Myocyte (in vitro differentiated cells): ENCODE results near the gene TANGO6. TPM values are rescaled to one million over a fixed set of nuclear protein-coding genes. Genes with fewer than 3 reads are reported as not detected.
"Not testable (repeated sequence)": the region's sequence is repeated elsewhere in the genome, so short reads cannot be mapped to it uniquely, and the experiment has no call there.

ENCODE experiments used
- DNase-seq: peaks from one replicate; pipeline ENCODE4 v3.0.0-alpha.2; 2012; ENCODE audit warnings: low read depth
- polyA plus RNA-seq: library from polyadenylated mRNA; unstranded; fragments of >200 nt; gene quantifications from one replicate; pipeline ENCODE4 v1.2.1, GENCODE V29; 2012; ENCODE audit warnings: missing spikeins
- total RNA-seq: library from RNA; depleted of rRNA; stranded (reverse); fragments of >200 nt; gene quantifications from 2 replicates; pipeline ENCODE4 v1.2.3, GENCODE V29; 2014

TANGO6 gene
- 10.0 and 11.4 TPM in 2 replicates for total RNA-seq
- polyA plus RNA-seq: 13.4 TPM

DNA sequence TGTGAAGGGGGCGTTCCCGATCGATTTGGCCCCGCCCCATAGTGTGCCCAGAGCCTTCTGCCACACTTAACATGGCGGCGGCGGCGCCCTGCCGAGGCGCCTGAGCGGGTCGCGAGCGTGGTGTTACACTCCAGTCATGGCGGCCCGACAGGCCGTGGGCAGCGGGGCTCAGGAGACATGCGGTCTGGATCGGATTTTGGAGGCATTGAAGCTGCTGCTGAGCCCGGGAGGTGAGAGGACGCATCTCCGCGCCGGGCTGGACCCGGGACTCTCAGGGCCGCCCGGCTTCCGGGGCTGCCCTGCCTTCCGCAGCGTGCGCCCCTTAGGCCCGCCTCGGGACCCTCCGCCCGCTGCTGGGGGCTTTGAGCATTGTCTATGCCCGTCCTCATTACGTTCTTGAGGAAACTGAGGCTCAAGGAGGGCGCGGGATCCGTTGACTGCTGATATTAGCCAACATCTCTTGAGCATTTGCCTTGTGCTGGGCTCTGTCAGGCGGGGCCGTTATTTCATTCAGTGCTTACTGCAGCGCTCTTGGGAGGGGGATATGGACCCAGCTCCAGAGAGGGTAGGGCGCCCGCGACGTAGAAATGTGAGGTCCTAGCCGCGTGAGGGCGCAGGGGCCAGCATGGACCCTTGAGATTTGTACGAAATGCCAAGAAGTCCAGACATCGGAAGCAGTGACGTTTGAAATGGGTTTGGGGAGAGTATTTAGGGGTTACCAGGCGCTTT is at the start of gene TANGO6:
Gene TANGO6, plus strand, starts transcription at position 50 of the 729 bp plus-strand sequence. Its CDS starts 87 bp downstream, at position 137.
- DNase-seq: peak; percentile 88

DNA sequence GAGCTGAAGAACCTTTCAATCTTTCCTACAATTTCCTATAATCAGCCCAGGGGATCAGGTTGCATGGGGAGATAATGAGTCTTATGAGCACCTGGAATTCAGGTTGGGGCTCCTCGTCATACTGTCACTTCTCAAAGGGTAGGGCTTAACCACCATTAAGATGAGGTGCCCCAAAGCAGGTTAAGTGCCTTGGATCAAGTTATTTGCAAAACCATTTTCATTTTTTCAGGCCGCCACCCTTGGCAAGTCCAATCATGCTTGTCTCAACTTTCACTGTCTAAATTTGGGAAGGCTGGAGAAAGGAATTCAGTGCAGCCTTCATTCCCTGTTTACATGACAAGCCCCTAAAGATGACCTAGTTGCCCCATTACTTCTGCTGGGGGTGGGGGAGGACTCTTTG is 44.9 kb upstream of the TANGO6 start:
- peak; percentile 28 for DNase-seq

- peak; percentile 87 for DNase-seq
Observed at GRCh38 chr16:68800257-68800875, 43.0 kb upstream of the TANGO6 start.

GRCh38 chr16:68802190-68802589 is 41.1 kb upstream of the TANGO6 start:
- DNase-seq: no peak

DNA sequence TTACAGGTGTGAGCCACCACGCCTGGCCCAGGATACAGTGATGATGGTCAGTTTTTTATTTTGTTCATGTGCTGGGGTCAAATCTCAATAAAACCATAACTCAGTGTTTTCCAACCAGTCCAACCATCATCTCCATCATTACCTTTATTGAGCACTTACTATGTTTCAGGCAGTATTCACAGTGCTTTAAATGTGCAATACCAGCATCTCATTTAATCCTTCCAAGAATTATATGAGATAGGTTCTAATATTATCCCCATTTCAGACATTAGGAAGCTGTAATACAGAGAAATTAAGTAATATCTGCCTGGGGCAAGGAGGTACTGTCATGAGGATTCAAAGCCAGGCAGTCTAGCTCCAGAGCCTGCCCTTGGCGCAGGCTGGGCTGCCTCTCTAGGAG is 36.9 kb upstream of the TANGO6 start:
- DNase-seq: no peak

DNA sequence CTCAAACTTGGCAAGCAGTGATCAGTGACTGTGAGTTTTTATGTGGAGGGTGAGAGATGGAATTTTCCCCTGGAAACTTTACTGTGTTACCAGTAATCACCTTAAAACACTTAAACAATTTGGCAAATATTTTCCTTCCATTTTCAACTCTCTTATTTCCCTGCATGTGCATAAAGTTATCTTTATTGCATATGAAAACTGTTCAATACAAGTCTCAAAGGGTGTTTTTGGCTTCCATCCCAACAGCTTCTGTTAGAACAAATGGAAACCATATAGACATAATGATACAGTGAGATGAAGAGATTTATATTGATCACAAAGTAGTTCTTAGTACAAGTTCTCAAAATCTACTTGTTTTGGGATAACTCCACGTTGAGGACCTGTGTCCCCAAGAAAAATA is 36.4 kb upstream of the TANGO6 start:
- no peak for DNase-seq

- no peak for DNase-seq
Observed at GRCh38 chr16:68814516-68814915, 28.8 kb upstream of the TANGO6 start.

DNA sequence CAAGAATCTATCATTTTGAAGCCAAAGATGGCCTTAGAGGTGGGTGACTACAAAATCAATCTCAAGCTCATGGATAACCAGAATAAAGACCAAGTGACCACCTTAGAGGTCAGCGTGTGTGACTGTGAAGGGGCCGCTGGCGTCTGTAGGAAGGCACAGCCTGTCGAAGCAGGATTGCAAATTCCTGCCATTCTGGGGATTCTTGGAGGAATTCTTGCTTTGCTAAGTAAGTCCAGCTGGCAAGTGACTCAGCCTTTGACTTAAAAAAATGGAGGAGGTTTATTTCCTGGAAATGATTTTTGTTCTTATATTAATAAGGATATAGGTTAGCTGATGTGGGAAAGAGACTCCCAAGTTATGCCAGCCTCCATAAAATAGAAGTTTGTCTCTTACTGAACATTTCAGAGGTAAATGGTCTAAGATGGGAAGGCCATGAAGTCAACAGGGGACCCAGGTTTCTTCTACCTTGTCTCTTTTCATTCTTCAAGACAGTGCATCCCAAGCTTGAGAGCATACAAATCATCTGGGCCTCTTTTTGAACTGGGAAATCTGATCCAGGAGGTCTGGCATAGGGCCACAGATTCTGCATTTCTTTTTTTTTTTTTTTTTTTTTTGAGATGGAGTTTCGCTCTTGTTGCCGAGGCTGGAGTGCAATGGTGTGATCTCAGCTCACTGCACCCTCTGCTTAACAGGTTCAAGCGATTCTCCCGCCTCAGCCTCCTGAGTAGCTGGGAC is 19.8 kb upstream of the TANGO6 start:
- peak; percentile 77 for DNase-seq

GRCh38 chr16:68825427-68825826 is 17.9 kb upstream of the TANGO6 start:
- DNase-seq: no peak

DNA sequence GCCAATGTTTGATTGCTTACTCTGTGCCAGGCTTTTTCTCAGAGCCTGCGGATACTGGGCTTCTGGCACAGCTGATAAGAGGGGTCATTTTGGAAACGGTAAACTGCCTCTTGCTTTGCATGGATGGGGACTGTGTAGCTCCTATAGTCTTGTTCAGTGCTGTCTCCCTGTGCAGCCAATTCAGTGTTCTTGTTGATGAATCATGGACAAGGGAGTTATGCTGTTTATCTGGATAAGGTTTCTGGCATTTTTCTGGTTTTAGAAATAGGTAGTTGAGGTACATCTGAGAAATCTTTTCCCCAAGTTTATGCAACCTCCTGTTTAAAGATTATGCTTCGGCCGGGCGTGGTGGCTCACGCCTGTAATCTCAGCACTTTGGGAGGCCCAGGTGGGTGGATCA is 16.7 kb upstream of the TANGO6 start:
- DNase-seq: no peak

- no peak for DNase-seq
Observed at GRCh38 chr16:68833251-68833650, 10.1 kb upstream of the TANGO6 start.

GRCh38 chr16:68834550-68834949 is 8.8 kb upstream of the TANGO6 start:
- DNase-seq: no peak

GRCh38 chr16:68835970-68836369 is 7.4 kb upstream of the TANGO6 start:
- no peak for DNase-seq

DNA sequence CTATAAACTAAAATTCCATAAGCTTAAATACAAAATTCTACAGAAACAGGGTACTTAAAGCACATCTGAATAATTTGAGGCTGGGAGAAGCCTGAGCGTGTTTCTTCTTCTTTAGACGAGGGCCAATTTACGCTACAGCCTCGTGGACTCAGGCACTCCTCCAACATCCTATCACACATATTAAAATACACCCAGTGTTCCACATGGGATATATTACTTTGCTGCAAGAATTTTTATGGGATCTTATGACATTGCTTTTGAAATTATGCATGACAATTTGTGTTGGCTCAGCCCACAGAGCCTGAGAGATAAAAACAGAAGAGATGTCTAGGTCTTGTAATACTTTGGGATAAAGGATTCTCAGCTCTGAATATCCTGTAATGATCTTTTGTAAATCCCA is 3.5 kb upstream of the TANGO6 start:
- no peak for DNase-seq

GRCh38 chr16:68842964-68843481 is 308 bp upstream of the TANGO6 start:
- not testable (repeated sequence) for DNase-seq

DNA sequence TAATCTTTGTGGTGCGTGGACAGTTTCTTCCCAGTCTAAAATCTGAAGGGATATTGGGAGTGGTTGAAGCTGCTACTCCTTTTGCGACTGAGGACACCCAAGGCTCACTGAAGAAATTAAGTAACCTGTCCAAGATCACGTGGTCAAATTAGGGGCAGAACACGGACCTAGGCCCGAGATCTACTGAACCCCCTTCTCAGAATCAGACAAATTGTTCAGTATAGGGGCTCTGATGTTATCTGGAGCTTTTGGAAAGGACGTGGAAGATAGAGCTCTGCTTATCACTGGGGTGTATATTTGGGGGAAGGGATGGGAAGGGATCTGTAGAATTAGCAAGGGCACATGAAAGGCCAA is 857 bp downstream of the TANGO6 start:
- DNase-seq: no peak

GRCh38 chr16:68848786-68849185 is 5.5 kb downstream of the TANGO6 start:
- DNase-seq: no peak

DNA sequence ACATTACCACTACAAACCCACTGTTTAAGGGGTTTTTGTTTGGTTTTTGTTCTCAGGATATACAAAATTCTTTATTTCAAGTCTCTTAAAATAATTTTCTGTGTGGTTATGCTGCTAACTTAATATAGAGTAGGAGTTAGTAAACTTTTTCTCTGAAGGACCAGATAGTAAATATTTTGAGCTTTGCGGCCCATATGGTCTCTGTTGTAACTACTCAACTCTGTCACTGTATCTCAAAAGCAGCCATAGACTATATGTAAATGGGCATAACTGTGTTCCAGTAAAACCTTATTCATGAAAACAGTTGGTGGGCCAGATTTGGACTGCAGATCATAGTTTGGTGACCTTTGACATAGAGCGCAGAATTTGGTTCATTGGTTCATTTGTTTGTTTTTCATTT is 7.2 kb downstream of the TANGO6 start:
- DNase-seq: no peak

DNA sequence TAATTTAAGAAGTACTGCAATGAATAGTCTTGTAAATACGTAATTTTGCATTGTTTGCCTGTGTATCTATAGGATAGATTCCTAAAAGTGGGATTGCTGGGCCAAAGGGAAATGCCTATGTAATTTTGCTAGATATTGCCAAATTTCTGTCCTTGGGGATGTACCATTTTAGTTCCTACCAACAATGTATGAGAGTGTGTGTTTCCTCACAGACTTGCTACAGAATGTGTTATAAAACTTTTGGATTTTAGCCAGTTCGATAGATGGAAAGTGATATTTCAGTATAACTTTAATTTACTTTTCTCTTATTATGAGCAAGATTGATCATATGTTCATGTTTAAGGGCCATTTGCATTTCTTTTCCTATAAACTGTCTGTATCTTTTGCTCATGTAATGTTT is 8.3 kb downstream of the TANGO6 start:
- no peak for DNase-seq

- no peak for DNase-seq
Observed at GRCh38 chr16:68857479-68857878, 14.1 kb downstream of the TANGO6 start.

GRCh38 chr16:68859828-68860227 is 16.5 kb downstream of the TANGO6 start:
- DNase-seq: no peak
